ENCODE results near the gene ZNF778.
"Not testable (repeated sequence)": the region's sequence is repeated elsewhere in the genome, so short reads cannot be mapped to it uniquely, and the experiment has no call there.

The ZNF778 gene

DNA sequence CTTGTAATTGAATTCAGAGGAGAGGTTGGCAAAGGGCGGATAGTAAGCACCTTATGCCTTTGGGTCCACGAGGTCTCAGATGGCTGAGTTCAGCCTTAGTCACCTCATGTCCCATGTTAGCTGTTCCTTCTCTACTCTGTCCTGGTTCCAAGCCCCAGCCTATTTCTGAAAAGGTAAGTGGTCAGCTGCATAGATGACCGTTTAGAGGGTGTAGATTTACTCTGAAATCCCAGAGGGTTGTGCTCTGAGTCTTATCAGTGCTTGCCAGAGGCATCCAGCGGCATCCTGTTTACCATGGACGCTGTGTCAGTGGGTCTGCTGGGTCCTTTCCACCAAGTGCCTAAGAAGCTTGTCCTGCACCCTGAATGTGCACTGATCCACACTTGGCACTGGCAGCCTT is 1.9 kb downstream of the ZNF778 start:
- DNase-seq = no peak

DNA sequence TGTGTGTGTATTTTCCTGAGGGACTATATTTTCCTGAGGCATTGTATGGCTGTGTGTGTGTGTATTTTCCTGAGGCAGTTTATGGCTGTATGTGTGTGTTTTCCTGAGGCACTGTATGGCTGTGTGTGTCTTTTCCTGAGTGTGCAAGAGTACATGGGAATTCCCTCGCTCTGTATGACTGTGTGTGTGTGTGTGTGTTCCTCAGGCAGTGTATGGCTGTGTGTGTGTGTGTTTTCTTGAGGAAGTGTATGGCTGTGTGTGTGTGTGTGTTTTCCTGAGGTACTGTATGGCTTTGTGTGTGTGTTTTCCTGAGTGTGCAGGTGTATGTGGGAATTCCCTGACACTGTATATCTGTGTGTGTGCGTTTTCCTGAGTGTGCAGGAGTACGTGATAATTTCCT is 4.1 kb downstream of the ZNF778 start:
- DNase-seq = no peak

DNA sequence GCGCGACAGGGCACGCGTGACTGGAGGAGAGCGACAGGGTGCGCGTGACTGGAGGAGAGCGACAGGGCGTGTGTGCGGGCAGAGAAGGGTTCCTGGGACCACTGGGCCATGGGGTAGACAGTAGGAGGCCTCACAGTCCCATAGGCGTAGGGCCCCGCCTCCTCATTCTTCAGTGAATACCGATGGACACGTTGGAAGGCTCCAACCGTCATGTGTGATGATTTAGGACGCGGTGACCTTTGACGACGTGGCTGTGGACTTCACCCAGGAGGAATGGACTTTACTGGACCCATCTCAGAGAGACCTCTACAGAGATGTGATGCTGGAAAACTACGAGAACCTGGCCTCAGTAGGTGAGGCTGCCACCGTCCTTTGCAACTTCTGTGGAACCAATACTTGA is 5.4 kb downstream of the ZNF778 start:
- DNase-seq = no peak

DNA sequence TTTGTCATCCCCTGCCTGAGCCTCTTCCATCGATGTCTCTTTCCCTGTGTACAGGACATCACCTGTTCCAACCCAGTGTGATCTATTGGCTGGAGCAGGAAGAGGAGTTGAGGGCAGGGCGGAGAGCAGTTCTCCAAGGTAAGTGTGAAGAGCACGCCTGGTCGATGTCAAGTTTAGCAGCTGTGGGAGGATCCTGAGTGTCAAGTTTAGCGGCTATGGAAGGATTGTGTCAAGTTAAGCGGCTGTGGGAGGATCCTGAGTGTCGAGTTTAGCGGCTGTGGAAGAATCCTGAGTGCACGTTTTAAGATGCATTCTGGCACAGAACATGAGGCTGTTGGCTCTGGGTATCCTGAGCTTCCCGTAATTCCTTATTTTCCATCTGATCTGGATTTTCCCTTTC is 7.2 kb downstream of the ZNF778 start:
- DNase-seq = no peak

DNA sequence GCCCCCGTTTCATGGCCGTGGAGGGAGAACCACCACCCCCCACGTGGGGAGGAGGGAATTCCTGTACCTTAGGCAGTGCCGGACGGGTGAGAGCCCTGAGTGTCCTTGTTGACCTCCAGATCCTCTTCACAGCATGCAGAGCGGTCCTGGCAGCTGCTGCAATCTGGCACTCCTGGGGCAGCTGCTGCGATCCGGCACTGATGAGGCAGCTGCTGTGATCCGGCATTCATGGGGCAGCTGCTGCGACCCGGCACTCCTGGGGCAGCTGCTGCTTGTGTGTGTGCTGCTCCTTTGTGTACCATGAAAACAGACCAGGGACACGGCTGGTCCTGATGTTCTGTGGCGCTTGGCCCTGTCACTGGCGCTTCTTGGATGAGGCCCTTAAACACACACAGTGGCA is 12.8 kb downstream of the ZNF778 start:
- no peak for DNase-seq

DNA sequence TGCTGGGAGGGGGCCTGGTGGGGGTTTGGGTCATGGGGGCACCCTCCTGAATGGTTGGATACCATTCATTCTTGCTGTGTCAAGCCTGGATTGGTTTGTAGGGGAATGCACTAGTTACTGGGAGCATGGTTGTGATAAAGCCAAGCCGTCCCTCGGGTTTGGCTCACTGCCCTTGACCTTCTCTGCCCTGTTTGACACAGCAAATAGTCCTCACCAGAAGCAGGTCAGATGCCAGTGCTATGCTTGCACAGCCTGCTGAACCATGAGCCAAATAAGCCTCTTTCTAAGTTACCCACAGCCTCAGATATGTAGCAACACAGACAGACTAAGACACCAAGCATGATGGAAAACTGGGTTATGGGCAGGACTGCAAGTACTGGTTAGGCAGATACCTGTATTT is 14.6 kb downstream of the ZNF778 start:
- no peak for DNase-seq

DNA sequence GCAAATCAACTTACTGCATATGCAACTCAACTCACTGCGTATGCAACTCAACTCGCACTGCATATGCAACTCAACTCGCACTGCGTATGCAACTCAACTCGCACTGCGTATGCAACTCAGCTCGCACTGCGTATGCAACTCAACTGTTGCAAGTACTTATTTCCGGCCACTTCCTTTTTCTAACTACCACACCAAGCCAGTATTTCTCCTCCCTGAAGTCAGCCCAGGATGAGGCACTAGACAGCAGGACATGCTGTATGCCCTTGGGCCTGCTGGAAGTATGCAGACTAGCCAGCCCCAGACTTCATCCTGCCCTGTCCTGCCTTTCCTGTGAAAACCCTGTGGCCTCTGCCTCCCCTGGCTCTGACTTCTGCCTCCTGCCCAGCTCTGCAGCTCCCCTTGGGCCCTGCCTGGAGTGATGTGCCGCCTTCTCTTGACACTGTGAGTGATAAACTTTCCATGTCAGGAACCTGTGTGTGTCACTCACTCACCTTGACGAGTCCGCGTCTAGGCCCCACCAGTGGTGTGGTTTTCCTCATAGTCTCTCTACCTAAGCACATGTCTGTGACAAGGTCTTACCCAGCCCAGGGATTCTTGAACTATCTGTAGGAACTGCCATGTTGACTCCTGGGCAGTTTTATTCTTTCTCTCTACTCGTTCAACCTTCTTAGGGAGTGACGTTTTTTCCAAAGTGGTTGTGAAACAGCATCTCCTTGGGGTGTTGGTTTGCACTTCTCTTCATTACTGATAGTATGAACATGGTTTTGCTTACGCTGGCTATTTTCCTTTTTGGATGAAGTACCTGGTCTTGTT is 16.4 kb downstream of the ZNF778 start:
- DNase-seq = no peak

DNA sequence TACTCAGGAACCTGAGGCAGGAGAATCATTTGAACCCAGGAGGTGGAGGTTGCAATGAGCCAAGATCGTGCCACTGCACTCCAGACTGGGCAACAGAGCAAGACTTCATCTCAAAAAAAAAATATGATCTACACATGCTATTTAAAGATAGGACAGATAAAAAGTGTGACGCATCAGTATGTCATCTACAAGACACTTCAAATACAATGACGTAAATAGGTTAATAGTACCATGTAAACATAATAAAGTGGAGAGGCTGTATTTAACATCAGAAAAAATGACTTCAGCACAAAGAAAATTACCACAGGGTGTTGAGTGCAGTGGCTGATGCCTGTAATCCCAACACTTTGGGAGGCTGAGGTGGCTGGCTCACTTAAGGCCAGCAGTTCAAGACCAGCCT is 20.2 kb downstream of the ZNF778 start:
- DNase-seq = no peak

DNA sequence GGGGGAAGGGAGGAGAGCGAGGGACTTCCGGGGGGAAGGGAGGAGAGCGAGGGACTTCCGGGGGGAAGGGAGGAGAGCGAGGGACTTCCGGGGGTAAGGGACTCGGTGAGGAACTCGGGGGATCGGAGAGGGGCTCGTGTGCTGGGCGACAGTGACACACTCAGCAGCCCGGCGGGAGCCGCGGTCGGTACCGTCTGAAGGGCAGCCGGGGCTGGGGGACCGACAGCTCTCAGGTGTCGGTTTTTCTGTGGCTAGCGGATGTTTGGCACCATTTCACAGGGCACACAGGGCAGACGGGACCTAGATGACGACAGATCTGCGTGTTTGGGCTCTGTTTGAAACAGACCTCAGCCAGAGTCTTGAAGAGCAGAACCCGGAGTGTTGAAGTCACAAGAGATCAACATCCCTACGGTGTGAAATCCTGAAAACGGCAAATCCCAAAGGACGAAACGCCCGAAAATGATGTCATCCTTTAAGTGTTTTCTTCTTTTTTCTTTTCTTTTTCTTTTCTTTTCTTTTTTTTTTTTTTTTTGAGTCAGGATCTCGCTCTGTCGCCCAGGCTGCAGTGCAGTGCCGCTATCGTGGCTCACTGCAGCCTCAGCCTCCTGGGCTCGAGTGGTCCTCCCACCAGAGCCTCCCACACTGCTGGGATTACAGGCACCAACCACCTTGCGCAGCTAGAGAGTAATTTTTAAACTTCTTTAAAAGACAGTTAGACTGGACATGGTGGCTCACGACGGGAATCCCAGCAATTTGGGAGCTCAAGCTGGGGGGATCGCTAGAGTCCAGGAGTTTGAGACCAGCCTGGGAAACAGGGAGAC is 23.9 kb downstream of the ZNF778 start:
- DNase-seq = peak; percentile 90

DNA sequence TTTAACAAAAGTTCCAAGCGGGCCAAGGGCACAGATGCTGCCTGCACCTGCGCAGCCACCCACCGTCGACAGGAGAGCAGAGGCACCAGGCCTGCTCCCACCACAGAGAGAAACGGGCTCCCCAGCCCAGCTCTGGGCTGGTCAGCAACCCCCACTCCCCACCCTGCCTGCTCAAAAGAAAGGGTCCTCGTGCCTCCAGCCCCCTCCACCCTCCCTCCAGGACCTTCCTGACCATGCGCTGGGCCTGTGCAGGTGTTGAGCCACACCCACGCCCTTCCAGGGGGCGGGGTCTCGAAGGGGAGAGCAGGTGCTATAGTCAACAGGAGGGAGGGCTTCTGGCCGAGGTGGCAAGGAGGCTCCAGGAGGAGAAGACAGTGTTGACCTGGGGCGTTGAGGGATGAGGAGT is 25.3 kb downstream of the ZNF778 start:
- no peak for DNase-seq

DNA sequence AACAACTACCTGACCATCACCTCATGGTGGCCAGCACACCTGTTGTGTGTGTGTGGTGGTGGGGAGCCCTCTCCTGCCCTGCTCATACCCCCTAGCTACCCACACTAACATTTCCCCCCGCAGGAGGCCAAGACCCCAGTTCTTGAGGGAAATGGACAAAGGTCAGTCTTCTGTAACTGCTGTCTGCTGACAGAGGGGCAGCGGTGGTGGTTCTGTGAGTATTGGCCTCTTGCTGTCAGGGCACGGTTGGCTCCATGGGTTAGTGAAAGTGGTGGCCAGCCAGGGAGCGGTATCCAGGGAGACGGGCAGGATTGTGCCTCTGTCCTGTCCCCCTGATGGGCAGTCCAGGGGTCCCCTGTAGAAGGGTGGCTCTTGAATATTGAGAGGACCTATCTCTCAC is 26.2 kb downstream of the ZNF778 start:
- DNase-seq = no peak

DNA sequence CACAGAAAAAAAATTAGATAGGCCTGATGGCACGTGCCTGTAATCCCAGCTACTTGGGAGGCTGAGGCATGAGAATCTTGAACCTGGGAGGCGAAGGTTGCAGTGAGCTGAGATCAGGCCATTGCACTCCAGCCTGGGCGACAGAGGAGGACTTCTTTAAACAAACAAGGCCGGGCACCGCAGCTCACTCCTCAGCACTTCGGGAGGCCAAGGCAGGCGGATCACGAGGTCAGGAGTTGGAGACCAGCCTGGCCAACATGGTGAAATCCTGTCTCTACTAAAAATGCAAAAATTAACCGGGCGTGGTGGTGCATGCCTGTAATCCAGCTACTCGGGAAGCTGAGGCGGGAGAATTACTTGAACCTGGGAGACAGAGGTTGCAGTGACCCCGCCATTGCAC is 26.8 kb downstream of the ZNF778 start:
- not testable (repeated sequence) for DNase-seq

DNA sequence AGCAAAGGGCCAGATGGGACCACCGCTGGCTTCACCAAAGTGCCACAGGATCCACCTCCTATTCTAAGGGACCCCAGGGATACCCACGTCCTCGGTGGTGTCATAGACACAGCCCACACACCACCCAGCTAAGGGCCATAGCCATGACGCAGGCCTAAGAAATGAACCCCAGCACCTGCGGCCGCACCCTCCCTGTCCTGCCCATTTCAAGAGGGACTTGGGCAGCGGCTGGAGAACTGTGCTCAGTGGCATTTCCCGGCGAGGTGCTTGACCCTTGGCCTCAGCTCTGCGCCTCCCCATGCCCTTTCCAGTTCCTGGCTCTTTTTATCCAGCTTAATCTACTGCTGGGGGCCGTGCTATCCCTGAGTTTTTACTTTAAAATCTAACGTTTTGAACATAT is 27.3 kb downstream of the ZNF778 start:
- DNase-seq = no peak

DNA sequence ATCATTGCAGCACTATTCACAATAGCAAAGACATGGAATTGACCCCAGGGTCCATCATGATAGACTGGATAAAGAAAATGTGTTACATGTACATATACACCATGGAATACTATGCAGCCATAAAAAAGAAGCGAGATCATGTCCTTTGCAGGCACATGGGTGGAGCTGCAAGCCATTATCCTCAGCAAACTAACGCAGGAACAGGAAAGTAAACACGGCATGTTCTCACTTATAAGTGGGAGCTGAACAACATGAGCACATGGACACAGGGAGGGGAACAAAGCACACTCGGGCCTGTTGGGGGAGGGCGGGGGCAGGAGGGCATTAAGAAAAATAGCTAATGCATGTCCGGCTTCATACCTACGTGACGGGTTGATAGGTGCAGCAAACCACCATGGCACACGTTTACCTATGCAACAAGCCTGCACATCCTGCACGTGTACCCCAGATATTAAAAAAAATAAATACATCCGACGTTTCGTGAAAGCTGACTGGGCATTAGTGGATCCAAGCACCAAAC is 28.9 kb downstream of the ZNF778 start:
- DNase-seq = no peak

DNA sequence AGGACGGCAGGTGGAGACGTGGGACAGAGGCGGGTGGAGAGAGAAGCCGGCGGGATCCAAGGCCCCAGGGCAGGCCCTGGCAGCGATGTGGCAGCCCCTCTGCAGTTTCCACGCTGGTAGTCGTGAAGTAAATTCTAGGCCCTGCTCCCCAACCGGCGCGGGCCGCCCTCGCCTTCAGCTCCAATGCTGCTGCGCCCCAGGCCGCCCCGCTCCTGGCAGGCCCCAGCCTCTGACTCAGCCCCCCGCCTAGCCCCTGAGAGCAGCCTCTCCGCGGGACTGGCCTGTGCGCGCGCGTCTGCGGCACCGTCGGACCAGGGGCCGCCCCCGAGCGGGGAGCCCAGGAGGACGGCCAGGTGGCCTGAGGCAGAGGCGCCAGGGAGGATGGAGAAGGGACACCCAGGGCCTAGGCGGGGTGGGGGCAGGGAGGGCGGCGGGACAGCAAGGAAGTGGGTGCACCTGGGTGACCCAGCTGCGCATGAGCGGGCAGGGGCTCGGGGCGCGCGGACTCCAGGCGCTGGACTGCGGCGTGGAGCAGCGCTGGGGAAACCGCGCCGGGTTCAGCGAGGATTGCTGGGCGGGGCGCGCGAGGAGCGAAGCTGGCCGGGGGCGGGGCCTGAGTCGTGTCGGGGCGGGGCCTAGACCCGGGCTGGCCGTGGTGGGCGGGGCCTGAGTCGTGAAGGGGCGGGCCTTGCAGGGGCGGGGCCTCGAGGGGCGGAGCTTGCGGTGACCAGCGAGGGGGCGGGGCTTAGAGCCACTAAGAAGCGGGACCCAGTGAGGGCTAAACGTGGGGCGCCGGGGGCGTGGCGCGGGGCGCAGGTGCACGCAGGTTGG is 29.6 kb downstream of the ZNF778 start:
- peak; percentile 57 for DNase-seq

DNA sequence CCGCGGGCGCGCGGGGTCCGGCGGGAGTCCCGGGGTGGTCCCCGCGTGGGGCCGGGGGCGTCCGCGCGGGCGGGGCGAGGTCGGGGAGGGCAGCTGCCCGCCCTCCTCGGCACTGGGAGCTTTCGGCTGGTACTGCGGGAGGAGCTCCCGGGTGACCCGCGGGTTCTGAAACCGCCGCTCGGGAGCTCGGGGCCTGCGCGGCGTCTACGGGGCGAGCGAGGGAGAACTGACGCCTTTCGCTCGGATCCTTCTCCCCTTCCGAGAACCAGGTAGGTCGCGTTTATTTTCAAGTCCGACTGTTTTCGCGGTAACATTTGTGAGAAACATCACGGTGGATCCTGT is 30.2 kb downstream of the ZNF778 start:
- peak; percentile 54 for DNase-seq

DNA sequence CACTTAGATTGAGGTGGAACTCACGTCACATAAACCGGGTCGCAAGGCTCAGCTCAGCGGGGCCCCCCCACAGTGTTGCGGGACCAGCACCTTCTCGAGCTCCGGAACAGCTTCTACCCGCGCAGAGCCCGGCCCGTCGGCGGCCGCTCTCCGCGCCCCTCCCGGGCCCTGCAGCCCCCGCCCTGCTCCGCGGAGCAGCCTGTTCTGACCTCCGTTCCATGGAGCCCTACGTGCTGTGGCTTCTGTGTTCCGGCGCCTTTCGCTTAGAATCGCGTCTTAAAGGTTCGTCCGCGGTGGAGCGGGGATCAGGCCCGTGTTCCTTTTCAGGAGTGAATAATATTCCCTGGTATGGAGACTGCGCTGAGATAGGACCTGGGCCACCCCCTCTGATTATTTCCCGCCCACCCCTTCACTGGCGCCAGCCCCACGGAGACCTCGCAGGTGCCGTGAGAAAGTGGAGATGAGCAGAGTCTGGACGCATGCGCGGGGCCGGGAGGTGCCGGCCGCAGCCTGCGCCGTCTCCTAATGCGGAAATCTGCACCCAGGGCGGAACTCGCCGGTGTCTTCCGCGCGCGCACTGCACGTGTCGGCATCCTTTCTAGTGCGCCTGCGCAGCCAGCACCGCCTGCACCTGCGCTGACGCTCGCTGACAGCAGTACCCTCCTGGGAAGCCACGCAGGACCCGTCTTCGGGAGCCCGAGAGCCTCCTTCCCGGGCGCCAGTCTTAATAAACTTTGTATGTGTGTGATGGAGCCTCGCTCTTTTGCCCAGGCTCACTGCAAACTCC is 30.9 kb downstream of the ZNF778 start:
- peak; percentile 34 for DNase-seq

DNA sequence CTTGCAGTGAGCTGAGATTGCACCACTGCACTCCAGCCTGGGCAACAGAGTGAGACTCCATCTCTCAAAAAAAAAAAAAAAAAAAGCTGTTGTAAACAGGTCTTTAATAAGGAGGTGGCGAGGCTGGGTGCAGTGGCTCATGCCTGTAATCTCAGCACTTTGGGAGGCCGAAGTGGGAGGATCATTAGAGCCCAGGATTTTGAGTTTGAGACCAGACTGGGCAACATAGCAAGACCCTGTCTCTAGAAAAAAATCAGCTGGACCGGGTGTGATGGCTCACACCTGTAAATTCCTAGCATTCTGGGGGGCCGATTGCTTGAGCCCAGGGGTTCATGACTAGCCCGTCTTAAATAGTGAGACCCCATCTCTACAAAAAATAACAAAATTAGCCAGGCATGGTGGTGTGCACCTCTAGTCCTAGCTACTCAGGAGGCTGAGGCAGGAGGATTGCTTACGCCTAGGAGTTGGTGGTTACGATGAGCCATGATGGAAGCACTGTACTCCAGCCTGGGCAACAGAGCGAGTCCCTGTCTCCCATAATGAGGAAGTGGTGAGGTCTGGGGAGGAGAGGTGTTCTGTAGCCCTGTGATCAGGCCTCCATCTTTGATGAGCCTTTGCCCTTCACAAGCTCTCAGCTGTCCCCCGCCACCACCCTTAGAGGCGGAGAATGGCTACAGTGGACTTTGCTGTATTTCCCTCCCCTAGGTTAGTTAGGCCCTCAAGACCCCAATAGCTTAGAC is 36.2 kb downstream of the ZNF778 start:
- no peak for DNase-seq

DNA sequence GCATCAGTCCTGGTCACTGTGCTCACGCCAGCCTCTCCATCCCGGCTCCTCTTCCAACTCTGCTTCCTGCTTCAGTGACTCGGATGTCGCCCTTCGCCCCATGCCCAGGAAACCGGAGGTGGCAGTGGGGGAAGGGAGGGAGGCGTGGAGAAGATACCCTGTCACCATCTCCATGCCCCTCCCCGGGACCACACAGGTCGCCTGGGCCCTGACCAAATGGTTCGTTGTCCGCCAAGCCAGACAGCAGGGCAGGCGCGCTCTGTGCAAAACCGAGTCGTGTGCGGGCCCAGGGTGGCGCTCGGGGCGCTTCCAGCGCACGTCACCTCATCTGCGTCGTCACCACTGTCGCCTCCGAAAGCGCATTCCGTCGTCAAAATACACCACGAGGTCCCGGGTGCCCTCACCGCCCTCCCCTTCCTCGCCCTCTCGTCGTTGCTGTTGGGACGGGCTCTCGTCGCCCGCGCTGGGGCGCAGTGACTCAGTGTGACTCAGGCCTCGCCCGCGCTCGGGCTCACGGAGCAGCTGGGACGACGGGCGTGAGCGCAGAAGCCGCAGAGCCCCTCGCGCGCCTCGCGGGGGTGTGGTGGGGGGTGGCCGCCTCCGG is 39.2 kb downstream of the ZNF778 start:
- peak; percentile 83 for DNase-seq

DNA sequence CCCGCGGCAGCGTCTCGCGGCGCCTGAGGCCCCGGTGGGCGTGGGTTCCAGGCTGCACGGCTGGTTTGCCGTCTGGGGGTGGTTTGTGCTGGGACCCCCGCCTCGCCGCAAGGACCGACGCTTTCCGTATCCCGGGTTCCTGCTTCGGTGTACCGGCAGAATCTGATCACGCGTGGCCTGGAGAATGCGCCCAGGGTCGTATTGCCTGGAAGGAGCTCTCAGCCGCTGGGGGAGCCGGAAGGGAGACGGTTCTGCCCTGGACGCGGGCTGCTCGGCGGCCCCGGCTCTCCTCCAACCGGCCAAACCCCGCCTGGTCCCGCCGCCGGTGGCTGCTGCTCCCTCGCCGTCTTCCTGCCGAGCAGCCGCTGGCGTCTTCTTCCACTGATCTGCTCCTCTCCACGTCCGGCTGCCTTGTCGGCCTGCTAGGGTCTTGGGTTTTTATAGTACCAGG is 39.8 kb downstream of the ZNF778 start:
- peak; percentile 62 for DNase-seq

All from retina (tissue), 1 donor.